HG02981 (cell line): ENCODE data around the gene GBX2.

ENCODE experiments used
- ATAC-seq: cut with Tn5 transposase; IDR thresholded peaks from one replicate; pipeline ENCODE4 v1.9.1; 2021; ENCODE audit warnings: mild to moderate bottlenecking, moderate library complexity; ENCODE audit not compliant: unreplicated experiment

GBX2 gene

DNA sequence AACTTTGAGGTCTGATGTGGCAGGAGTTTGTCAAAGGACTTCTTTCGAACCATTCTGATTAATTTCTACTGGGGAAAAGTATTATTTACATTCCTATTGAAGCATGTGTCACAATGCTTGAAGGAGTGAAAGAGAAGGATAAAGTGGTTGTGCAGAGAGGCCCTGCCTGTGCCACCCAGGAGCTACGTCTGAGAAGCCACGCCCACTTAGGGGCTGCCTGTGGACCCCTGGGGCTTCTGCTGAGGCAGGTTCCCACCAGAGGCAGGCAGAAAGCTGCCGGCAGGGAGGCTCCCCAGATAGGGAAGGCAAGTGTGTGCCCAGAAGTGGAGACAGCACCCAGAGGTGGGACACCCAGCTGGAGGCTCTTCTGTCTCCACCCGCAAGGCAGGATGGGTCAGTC is 47.4 kb downstream of the GBX2 start:
- ATAC-seq, result no peak

DNA sequence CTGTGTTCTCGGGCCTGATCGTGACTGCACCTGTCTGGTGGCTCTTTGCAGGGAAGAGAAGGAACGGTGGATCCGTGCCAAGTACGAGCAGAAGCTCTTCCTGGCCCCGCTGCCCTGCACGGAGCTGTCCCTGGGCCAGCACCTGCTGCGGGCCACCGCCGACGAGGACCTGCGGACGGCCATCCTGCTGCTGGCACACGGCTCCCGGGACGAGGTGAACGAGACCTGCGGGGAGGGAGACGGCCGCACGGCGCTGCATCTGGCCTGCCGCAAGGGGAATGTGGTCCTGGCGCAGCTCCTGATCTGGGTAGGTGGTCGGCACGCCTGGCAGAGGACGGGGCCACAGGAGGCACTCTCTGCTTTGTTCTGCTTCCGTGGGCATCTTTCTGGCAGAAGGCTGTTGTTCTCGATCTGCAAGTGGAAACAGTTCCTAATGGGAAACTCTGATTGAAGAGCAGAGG is 48.0 kb downstream of the GBX2 start:
- ATAC-seq, result no peak

DNA sequence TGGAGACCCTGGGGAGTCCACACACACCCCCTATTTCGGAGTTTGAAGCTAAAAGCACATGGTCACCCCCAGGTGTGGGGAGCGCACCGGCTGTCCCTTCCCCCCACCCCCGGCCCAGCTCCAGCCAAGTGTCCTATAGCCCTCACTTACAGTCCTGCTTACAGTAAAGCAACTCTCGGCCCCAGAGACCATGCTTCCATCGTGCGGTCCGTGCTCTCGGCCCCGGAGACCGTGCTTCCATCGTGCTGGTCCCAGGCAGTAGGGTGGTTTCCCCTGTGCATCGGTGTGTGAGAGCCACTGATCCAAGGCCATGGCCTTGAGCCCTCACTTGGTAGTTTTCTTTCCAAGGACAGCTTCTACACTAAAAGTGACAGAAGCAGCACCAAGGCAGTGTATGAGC is 48.7 kb downstream of the GBX2 start:
- ATAC-seq, result no peak

- no peak for ATAC-seq
These were observed 49.2 kb downstream of the GBX2 start for GRCh38 chr2:236119003-236119402.

DNA sequence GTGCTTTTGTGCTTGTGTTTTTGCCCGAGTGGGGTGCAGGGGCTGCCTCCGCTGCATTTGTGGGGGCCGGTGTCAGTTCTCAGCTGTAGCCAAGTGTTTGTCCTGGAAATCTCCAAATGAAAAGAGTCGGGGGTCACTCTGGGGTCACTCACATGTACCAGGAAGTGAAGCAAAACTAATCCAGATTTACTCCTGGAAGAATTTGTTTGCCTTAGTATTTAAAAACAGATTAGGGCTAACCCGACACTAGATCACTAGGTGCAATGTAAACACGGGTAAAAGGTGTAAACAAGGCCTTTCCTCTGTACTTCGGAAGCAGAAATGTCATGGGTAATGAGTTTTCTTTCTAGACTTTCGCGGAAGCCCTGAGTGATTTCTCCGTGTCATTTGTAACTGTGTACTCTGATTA is 50.3 kb downstream of the GBX2 start:
- ATAC-seq, result no peak

- ATAC-seq, result no peak
These were observed 50.8 kb downstream of the GBX2 start for GRCh38 chr2:236117401-236117800.
